ENCODE measurements around the gene SMARCAD1. TPM values are rescaled to one million over a fixed set of nuclear protein-coding genes. Genes with fewer than 3 reads are reported as not detected.
A peak's percentile ranks its signal among the peaks of the same experiment; 100 is the strongest.

Gene SMARCAD1
- total and polyA plus RNA-seq, 8 donors, result 4.9 to 53.2 (median 12.7) TPM

- Histone ChIP-seq H3K27ac (no peak overlapping the region), H3K4me1 (no peaks in the 10 kb centered on the region), H3K27me3 (no peaks in the 10 kb centered on the region), H3K9me3 (peaks cover 0 to 8% (median 0%) of the 10 kb centered on the region in 4 donors), H3K4me3 (no peak overlapping the region), H3K36me3 (no peaks in the 10 kb centered on the region)
- 77 to 91% (median 81%) methylated on average over 4 of the region's 4 CpGs for WGBS, 5 donors
- no peak for TF ChIP-seq POLR2A (IDR thresholded peaks at IDR 0.05)
- no peak for TF ChIP-seq EP300 (IDR thresholded peaks at IDR 0.05)
- TF ChIP-seq POLR2AphosphoS5 (IDR thresholded peaks at IDR 0.05), result no peak
- TF ChIP-seq CTCF (IDR thresholded peaks at IDR 0.05), result peak in 1 of 7 experiments; percentile 31
- intact Hi-C loops (cut with DNase I; ENCODE audit: low total_unique reads), result no loop called here
- no peak for DNase-seq
Observed at GRCh38 chr4:94171616-94172015, 36.0 kb upstream of the SMARCAD1 start.

GRCh38 chr4:94175553-94176261 is 32.0 kb upstream of the SMARCAD1 start:
- H3K4me3 ChIP-seq, result no peak overlapping the region
- H3K27me3 ChIP-seq, result no peaks in the 10 kb centered on the region
- WGBS, 5 donors, result 44 to 57% (median 44%) methylated on average over 6 of the region's 6 CpGs
- no peak overlapping the region for H3K27ac ChIP-seq
- H3K9me3 ChIP-seq, result no peaks in the 10 kb centered on the region
- intact Hi-C loops (cut with DNase I; ENCODE audit: low total_unique reads), result no loop called here
- H3K36me3 ChIP-seq, result no peaks in the 10 kb centered on the region
- DNase-seq, result no peak
- TF ChIP-seq EP300 (IDR thresholded peaks at IDR 0.05) (no peak), POLR2A (IDR thresholded peaks at IDR 0.05) (no peak), POLR2AphosphoS5 (IDR thresholded peaks at IDR 0.05) (no peak), CTCF (IDR thresholded peaks at IDR 0.05) (no peak)
- H3K4me1 ChIP-seq, result no peaks in the 10 kb centered on the region

GRCh38 chr4:94177822-94178221 is 29.8 kb upstream of the SMARCAD1 start:
- TF ChIP-seq POLR2A (IDR thresholded peaks at IDR 0.05) (no peak), POLR2AphosphoS5 (IDR thresholded peaks at IDR 0.05) (no peak), CTCF (IDR thresholded peaks at IDR 0.05) (no peak), EP300 (IDR thresholded peaks at IDR 0.05) (no peak)
- Histone ChIP-seq H3K9me3 (no peaks in the 10 kb centered on the region), H3K27me3 (no peaks in the 10 kb centered on the region), H3K4me3 (no peak overlapping the region), H3K36me3 (no peaks in the 10 kb centered on the region), H3K4me1 (no peaks in the 10 kb centered on the region), H3K27ac (no peak overlapping the region)
- DNase-seq, result no peak
- intact Hi-C loops (cut with DNase I; ENCODE audit: low total_unique reads), result no loop called here
- WGBS, 5 donors, result 88 to 96% (median 91%) methylated on average over 2 of the region's 2 CpGs

- no peak for TF ChIP-seq POLR2AphosphoS5 (IDR thresholded peaks at IDR 0.05)
- TF ChIP-seq CTCF (IDR thresholded peaks at IDR 0.05), result no peak
- no peak for TF ChIP-seq POLR2A (IDR thresholded peaks at IDR 0.05)
- TF ChIP-seq EP300 (IDR thresholded peaks at IDR 0.05), result no peak
Observed at GRCh38 chr4:94181815-94182214, 25.9 kb upstream of the SMARCAD1 start.

More at GRCh38 chr4:94181815-94182214, 25.9 kb upstream of the SMARCAD1 start:
- Histone ChIP-seq H3K4me1 (no peaks in the 10 kb centered on the region), H3K36me3 (no peaks in the 10 kb centered on the region), H3K4me3 (no peak overlapping the region), H3K27me3 (no peaks in the 10 kb centered on the region), H3K27ac (no peak overlapping the region), H3K9me3 (no peaks in the 10 kb centered on the region)
- no peak for DNase-seq
- intact Hi-C loops (cut with DNase I; ENCODE audit: low total_unique reads), result no loop called here
- WGBS, 5 donors, result 0 to 34% (median 20%) methylated on average over 1 of the region's 1 CpG

All from stomach (tissue), 9 donors.